ENCODE results near the gene TRAF2. TPM values are rescaled to one million over a fixed set of nuclear protein-coding genes. Genes with fewer than 3 reads are reported as not detected.

TRAF2 gene
- total RNA-seq, 2 experiments from 2014 or later = 10.6 to 11.6 TPM

DNA sequence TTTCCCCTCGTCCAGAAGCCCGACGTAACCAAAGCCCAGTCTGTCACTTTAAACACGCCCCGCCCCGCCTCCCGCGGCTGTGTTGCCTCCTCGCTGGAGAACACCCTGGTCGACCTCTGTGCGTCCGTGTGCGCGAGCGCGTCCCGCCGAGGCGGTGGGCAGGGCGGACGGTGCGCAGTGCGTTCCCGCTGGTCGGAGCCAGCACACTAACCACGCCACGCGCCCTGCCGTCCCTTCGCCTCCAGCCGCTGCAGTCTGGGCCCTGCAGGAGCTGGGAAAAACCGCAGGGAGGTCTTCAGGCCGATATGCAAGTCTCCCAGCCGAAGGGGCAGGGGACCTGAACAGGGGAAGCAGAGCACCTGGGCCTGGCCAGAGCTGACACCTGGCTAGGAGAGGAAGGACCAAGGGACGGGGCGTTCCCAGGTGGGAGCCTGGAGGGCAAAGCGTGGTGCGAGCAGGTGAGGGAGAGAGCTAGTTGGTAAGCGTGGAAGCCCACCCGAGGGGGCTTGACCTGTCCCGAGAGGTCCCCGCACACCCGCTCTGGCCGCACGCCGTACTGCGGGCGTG lies 38.4 kb upstream of the TRAF2 start:
- Histone ChIP-seq H3K36me3 (ENCODE audit: insufficient read depth, low read length) (peaks cover 10% of the 10 kb centered on the region), H3K27ac (ENCODE audit: low read depth in 1 of 2, low read length in 2 of 2) (no peak overlapping the region), H3K9me3 (ENCODE audit: control insufficient read depth in 1 of 2, insufficient read depth in 1 of 2, low read length in 2 of 2) (peaks cover 0 to 15% of the 10 kb centered on the region in 2 experiments), H3K27me3 (ENCODE audit: control insufficient read depth in 1 of 2, insufficient read depth in 2 of 2, low read length in 2 of 2) (peaks cover 15 to 23% of the 10 kb centered on the region in 2 experiments), H3K4me3 (ENCODE audit: low read length) (peak overlapping the region; percentile 84), H3K4me1 (ENCODE audit: insufficient read depth, low read length) (peaks cover 59% of the 10 kb centered on the region)
- POLR2A ChIA-PET = interaction anchor here (1.3 to 1.7 kb wide), 5 partner anchors 16 to 148 kb away, joined by 3 to 5 read pairs (median 4); partner anchors contain the start of genes CLIC3 and TRAF2
- CTCF ChIA-PET = no interaction called here
- Mint-ChIP-seq H3K27me3 (peaks cover 28% of the 10 kb centered on the region), H3K4me1 (ENCODE audit: low read depth) (peaks cover 15% of the 10 kb centered on the region), H3K27ac (peak overlapping the region; percentile 42), H3K4me3 (peak overlapping the region; percentile 82), H3K36me3 (ENCODE audit: low read depth) (peaks cover 8% of the 10 kb centered on the region), H3K9me3 (no peaks in the 10 kb centered on the region)
- peak; percentile 32 to 81 (median 54) for DNase-seq
- TF ChIP-seq, protein P1, sequence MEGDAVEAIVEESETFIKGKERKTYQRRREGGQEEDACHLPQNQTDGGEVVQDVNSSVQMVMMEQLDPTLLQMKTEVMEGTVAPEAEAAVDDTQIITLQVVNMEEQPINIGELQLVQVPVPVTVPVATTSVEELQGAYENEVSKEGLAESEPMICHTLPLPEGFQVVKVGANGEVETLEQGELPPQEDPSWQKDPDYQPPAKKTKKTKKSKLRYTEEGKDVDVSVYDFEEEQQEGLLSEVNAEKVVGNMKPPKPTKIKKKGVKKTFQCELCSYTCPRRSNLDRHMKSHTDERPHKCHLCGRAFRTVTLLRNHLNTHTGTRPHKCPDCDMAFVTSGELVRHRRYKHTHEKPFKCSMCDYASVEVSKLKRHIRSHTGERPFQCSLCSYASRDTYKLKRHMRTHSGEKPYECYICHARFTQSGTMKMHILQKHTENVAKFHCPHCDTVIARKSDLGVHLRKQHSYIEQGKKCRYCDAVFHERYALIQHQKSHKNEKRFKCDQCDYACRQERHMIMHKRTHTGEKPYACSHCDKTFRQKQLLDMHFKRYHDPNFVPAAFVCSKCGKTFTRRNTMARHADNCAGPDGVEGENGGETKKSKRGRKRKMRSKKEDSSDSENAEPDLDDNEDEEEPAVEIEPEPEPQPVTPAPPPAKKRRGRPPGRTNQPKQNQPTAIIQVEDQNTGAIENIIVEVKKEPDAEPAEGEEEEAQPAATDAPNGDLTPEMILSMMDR (IDR thresholded peaks at IDR 0.05) = no peak
- intact Hi-C loops (cut with DNase I, micrococcal nuclease) = loop anchor here in 1 of 2 experiments (1.0 to 10.0 kb wide), 4 partner anchors 33 to 97 kb away; partner anchors contain the start of genes C8G, FBXW5, RABL6 and TRAF2
- no peak for ATAC-seq (ENCODE audit: poor library complexity)

DNA sequence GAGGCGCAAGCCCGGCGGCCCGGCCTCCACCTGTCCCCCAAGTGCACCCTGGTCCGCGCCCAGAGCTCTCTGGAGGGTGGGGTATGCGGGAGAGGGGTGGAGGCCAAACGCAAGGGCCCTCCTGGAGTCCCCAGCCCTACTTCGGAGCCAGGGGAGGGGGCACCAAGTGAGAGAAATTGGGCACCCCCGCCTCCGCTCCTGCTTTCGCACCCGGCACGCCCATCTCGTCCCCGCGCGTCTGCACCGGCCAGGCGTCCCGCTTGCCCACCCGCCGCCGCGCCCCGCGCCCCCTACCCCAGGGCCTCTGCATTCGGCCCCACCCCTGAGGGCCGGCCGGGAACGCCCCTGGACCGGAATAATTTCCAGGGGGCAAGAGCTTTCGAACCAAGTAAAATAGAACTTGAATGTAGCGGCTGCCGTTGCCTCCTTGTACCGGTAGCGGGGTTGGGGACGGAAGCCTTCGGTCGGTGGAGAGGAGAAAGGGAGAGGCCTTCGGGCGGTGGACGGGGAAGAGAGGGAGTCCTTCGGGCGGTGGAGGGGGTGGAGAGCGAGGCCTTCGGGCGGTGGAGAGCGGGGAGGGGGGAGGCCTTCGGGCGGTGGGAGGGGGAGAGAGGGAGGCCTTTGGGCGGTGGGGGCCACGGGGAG lies 37.8 kb upstream of the TRAF2 start:
- Histone ChIP-seq H3K9me3 (ENCODE audit: control insufficient read depth in 1 of 2, insufficient read depth in 1 of 2, low read length in 2 of 2) (peaks cover 0 to 15% of the 10 kb centered on the region in 2 experiments), H3K27me3 (ENCODE audit: control insufficient read depth in 1 of 2, insufficient read depth in 2 of 2, low read length in 2 of 2) (peaks cover 15 to 17% of the 10 kb centered on the region in 2 experiments), H3K36me3 (ENCODE audit: insufficient read depth, low read length) (peaks cover 10% of the 10 kb centered on the region), H3K27ac (ENCODE audit: low read depth in 1 of 2, low read length in 2 of 2) (no peak overlapping the region), H3K4me1 (ENCODE audit: insufficient read depth, low read length) (peaks cover 53% of the 10 kb centered on the region), H3K4me3 (ENCODE audit: low read length) (peak overlapping the region; percentile 84)
- intact Hi-C loops (cut with DNase I, micrococcal nuclease) = loop anchor here (1.0 to 10.0 kb wide), 7 partner anchors 18 to 96 kb away; partner anchors contain the start of genes FBXW5 (in 2 of the 2), RABL6 (in 2 of the 2), TRAF2 (in 2 of the 2) and C8G (in 1 of the 2)
- ChIA-PET CTCF (no interaction called here), POLR2A (interaction anchor here (1.3 to 1.7 kb wide), 3 partner anchors 38 to 54 kb away, joined by 3 to 5 read pairs (median 4); partner anchors contain the start of gene TRAF2)
- H3K9me3 Mint-ChIP-seq = no peaks in the 10 kb centered on the region
- peak overlapping the region; percentile 91 for H3K27ac Mint-ChIP-seq
- peaks cover 8% of the 10 kb centered on the region for H3K36me3 Mint-ChIP-seq (ENCODE audit: low read depth)
- peaks cover 13% of the 10 kb centered on the region for H3K4me1 Mint-ChIP-seq (ENCODE audit: low read depth)
- DNase-seq (peak in 5 of 14 experiments; percentile 14 to 61 (median 32)), ATAC-seq (ENCODE audit: poor library complexity) (no peak)
- H3K4me3 Mint-ChIP-seq = peak overlapping the region; percentile 97
- TF ChIP-seq, protein P1 (IDR thresholded peaks at IDR 0.05) = no peak
- peaks cover 25% of the 10 kb centered on the region for H3K27me3 Mint-ChIP-seq

DNA sequence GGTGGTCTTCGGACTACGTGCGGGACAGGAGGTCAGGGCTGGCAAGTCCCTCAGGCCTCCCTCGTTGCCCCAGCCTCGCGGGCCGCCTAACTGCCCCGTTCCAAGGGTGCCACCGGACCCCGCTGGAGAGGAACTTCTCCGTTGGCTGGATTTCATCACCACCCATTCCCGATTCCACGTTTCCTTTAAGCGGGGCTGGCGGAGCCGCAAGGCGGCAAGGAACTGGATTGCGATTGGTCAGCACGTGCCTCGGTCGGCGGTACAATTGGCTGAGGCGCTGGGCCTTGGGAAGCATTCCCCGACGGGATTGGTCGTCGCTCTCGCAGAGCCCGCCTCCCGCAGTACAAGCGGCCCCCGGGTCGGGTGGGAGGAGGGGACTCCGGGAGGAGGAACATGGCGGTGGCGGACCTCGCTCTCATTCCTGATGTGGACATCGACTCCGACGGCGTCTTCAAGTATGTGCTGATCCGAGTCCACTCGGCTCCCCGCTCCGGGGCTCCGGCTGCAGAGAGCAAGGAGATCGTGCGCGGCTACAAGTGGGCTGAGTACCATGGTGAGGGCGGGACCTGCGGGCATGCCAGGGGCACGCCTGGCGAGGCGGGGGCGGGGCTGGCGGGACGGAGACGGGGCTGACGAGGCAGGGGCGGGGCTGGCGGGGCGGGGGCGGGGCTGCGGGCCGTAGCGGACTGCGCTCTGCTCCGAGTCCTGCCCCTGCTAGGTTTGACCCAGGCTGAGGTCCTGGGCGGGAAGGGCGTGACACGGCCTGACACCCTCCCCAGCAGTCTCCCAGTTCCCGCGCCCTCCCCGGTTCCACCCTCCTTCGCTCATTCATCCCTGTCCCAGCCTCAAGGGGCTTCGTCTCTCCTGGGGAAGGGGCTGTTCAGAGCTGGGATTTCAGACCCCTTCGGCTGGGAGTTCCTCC lies 37.0 kb upstream of the TRAF2 start, which contains the start of gene PHPT1:
Gene PHPT1, plus strand, starts transcription at position 372 of the 922 bp plus-strand sequence. Its CDS starts 22 bp downstream, at position 394.
- ChIA-PET CTCF (no interaction called here), POLR2A (interaction anchor here (0.9 to 1.7 kb wide), 2 partner anchors 32 to 37 kb away, joined by 3 to 4 read pairs; partner anchors contain the start of gene TRAF2)
- H3K9me3 ChIP-seq (ENCODE audit: control insufficient read depth in 1 of 2, insufficient read depth in 1 of 2, low read length in 2 of 2) = peaks cover 0 to 15% of the 10 kb centered on the region in 2 experiments
- peaks cover 21% of the 10 kb centered on the region for H3K27me3 Mint-ChIP-seq
- H3K27me3 ChIP-seq (ENCODE audit: control insufficient read depth in 1 of 2, insufficient read depth in 2 of 2, low read length in 2 of 2) = peaks cover 15 to 16% of the 10 kb centered on the region in 2 experiments
- intact Hi-C loops (cut with DNase I, micrococcal nuclease) = loop anchor here (1.0 to 10.0 kb wide), 7 partner anchors 17 to 96 kb away; partner anchors contain the start of genes FBXW5 (in 2 of the 2), RABL6 (in 2 of the 2), TRAF2 (in 2 of the 2) and C8G (in 1 of the 2)
- H3K4me3 ChIP-seq (ENCODE audit: low read length) = peak within 1 kb of the TSS; percentile 84
- H3K4me1 Mint-ChIP-seq (ENCODE audit: low read depth) = peaks cover 10% of the 10 kb centered on the region
- H3K27ac ChIP-seq (ENCODE audit: low read depth in 1 of 2, low read length in 2 of 2) = peak within 1 kb of the TSS in 1 of 2 donors; percentile 60
- peak; percentile 89 to 98 (median 94) for DNase-seq
- H3K36me3 ChIP-seq (ENCODE audit: insufficient read depth, low read length) = peaks cover 10% of the 10 kb centered on the region
- no peaks in the 10 kb centered on the region for H3K9me3 Mint-ChIP-seq
- TF ChIP-seq, protein P1 (IDR thresholded peaks at IDR 0.05) = no peak
- H3K4me3 Mint-ChIP-seq = peak within 1 kb of the TSS; percentile 97
- H3K27ac Mint-ChIP-seq = peak within 1 kb of the TSS; percentile 91
- ATAC-seq (ENCODE audit: poor library complexity) = peak; percentile 92
- H3K4me1 ChIP-seq (ENCODE audit: insufficient read depth, low read length) = peaks cover 45% of the 10 kb centered on the region
- peaks cover 8% of the 10 kb centered on the region for H3K36me3 Mint-ChIP-seq (ENCODE audit: low read depth)

Data from CD4-positive, alpha-beta T cell (primary cell).